Measurements from ENCODE around the gene GIPR. TPM values are rescaled to one million over a fixed set of nuclear protein-coding genes. Genes with fewer than 3 reads are reported as not detected.
"Not testable (repeated sequence)": the region's sequence is repeated elsewhere in the genome, so short reads cannot be mapped to it uniquely, and the experiment has no call there.

Gene GIPR
- total RNA-seq, 1 donor from 2014 or later = 4.8 TPM

DNA sequence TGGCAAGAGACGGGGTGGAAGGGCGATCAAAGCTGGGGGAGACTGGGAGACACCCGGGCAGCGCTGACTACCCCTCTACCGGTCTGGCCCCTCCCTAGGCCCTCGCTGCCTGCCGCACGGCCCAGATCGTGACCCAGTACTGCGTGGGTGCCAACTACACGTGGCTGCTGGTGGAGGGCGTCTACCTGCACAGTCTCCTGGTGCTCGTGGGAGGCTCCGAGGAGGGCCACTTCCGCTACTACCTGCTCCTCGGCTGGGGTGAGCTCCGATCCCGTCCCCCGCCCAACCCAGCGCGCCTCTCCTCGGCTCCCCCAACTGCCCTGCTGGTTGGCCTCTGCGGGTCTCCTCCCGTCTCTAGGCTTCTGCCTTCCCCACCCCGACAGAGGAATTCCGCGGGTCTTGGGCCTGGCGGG is 8.8 kb downstream of the GIPR start:
- intact Hi-C loops (cut with DNase I) = no loop called here
- Histone ChIP-seq H3K9me3 (no peaks in the 10 kb centered on the region), H3K4me1 (peaks cover 28% of the 10 kb centered on the region), H3K36me3 (no peaks in the 10 kb centered on the region), H3K4me3 (peak overlapping the region; percentile 47), H3K27me3 (peaks cover 33% of the 10 kb centered on the region), H3K27ac (no peak overlapping the region)
- ATAC-seq (peak; percentile 15), DNase-seq (peak; percentile 78)
- TF ChIP-seq, protein P1, sequence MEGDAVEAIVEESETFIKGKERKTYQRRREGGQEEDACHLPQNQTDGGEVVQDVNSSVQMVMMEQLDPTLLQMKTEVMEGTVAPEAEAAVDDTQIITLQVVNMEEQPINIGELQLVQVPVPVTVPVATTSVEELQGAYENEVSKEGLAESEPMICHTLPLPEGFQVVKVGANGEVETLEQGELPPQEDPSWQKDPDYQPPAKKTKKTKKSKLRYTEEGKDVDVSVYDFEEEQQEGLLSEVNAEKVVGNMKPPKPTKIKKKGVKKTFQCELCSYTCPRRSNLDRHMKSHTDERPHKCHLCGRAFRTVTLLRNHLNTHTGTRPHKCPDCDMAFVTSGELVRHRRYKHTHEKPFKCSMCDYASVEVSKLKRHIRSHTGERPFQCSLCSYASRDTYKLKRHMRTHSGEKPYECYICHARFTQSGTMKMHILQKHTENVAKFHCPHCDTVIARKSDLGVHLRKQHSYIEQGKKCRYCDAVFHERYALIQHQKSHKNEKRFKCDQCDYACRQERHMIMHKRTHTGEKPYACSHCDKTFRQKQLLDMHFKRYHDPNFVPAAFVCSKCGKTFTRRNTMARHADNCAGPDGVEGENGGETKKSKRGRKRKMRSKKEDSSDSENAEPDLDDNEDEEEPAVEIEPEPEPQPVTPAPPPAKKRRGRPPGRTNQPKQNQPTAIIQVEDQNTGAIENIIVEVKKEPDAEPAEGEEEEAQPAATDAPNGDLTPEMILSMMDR (IDR thresholded peaks at IDR 0.05) = no peak

DNA sequence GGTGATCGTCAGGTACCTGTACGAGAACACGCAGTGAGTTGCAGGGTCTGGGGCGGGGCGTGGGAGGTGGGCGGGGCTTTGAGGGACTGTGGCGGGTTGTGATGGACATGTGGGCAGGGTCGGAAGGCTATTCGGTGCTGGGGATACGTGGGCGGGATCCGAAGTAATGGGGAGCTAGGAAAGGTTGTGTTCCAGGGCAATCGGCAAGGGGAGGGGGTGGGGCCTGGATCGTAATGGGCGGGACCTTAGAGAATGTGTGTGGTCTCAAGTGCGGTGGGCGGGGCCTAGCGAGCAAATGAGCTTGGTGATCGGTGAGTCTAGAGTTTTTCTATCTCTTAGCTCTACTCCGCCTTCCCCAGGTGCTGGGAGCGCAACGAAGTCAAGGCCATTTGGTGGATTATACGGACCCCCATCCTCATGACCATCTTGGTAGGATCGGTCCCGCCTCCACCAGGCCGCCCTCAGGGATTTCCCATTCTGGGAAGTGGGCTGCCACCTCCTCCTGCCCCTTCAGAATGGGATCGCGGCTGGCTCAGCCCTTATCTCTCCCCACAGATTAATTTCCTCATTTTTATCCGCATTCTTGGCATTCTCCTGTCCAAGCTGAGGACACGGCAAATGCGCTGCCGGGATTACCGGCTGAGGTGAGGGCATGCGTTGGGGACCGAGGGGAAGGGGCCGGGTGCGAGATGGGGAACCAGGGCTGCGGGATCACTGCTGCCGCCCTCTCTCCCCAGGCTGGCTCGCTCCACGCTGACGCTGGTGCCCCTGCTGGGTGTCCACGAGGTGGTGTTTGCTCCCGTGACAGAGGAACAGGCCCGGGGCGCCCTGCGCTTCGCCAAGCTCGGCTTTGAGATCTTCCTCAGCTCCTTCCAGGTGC is 9.6 kb downstream of the GIPR start:
- Histone ChIP-seq H3K9me3 (no peaks in the 10 kb centered on the region), H3K27ac (no peak overlapping the region), H3K4me3 (peak overlapping the region; percentile 47), H3K27me3 (peaks cover 33% of the 10 kb centered on the region), H3K4me1 (peaks cover 30% of the 10 kb centered on the region), H3K36me3 (no peaks in the 10 kb centered on the region)
- DNase-seq = peak; percentile 95
- ATAC-seq = peak; percentile 91
- TF ChIP-seq, protein P1 (IDR thresholded peaks at IDR 0.05) = no peak
- intact Hi-C loops (cut with DNase I) = no loop called here

DNA sequence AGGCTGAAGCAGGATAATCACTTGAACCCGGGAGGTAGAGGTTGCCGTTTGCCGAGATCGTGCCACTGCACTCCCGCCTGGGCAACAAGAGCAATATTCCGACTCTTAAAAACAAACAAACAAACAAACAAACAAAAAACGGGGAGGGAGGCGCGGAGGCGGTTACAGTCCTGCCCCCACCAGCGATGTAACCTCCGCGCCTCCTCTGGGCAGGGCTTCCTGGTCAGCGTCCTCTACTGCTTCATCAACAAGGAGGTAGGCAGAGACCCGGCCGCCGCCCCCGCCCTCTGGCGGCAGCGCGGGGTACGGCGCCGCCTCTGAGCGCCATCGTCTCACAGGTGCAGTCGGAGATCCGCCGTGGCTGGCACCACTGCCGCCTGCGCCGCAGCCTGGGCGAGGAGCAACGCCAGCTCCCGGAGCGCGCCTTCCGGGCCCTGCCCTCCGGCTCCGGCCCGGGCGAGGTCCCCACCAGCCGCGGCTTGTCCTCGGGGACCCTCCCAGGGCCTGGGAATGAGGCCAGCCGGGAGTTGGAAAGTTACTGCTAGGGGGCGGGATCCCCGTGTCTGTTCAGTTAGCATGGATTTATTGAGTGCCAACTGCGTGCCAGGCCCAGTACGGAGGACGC is 13.5 kb downstream of the GIPR start:
- ATAC-seq = peak; percentile 90
- intact Hi-C loops (cut with DNase I) = no loop called here
- peaks cover 30% of the 10 kb centered on the region for H3K4me1 ChIP-seq
- DNase-seq = peak; percentile 93
- TF ChIP-seq, protein P1 (IDR thresholded peaks at IDR 0.05) = peak; percentile 99
- H3K9me3 ChIP-seq = no peaks in the 10 kb centered on the region
- peaks cover 21% of the 10 kb centered on the region for H3K36me3 ChIP-seq
- H3K27me3 ChIP-seq = peaks cover 27% of the 10 kb centered on the region
- H3K4me3 ChIP-seq = peak overlapping the region; percentile 42
- H3K27ac ChIP-seq = peak overlapping the region; percentile 32

DNA sequence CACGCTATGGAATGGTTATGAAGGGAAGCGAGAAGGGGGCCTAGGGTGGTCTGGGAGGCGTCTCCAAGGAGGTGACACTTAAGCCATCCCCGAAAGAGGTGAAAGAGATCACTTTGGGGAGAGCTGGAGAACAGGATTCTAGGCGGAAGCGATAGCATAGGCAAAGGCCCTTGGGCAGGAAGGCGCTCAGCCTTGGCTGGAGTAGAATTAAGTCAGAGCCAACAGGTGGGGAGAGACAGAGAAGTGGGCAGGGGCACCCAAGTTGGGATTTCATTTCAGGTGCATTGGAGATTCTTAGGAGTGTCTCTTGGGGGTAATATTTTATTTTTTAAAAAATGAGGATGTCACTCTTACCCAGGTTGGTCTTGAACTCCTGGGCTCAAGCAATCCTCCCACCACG is 14.1 kb downstream of the GIPR start:
- H3K27me3 ChIP-seq = peaks cover 21% of the 10 kb centered on the region
- ATAC-seq (no peak), DNase-seq (no peak)
- peaks cover 24% of the 10 kb centered on the region for H3K4me1 ChIP-seq
- H3K27ac ChIP-seq = peak overlapping the region; percentile 32
- TF ChIP-seq, protein P1 (IDR thresholded peaks at IDR 0.05) = no peak
- H3K4me3 ChIP-seq = peak overlapping the region; percentile 42
- H3K9me3 ChIP-seq = no peaks in the 10 kb centered on the region
- intact Hi-C loops (cut with DNase I) = no loop called here
- peaks cover 27% of the 10 kb centered on the region for H3K36me3 ChIP-seq

GRCh38 chr19:45682908-45683307 is 14.9 kb downstream of the GIPR start:
- no peak for DNase-seq
- Histone ChIP-seq H3K36me3 (peaks cover 35% of the 10 kb centered on the region), H3K4me1 (peaks cover 18% of the 10 kb centered on the region), H3K4me3 (no peak overlapping the region), H3K27ac (no peak overlapping the region), H3K9me3 (no peaks in the 10 kb centered on the region), H3K27me3 (peaks cover 15% of the 10 kb centered on the region)
- TF ChIP-seq, protein P1 (IDR thresholded peaks at IDR 0.05) = no peak
- intact Hi-C loops (cut with DNase I) = no loop called here
- no peak for ATAC-seq

DNA sequence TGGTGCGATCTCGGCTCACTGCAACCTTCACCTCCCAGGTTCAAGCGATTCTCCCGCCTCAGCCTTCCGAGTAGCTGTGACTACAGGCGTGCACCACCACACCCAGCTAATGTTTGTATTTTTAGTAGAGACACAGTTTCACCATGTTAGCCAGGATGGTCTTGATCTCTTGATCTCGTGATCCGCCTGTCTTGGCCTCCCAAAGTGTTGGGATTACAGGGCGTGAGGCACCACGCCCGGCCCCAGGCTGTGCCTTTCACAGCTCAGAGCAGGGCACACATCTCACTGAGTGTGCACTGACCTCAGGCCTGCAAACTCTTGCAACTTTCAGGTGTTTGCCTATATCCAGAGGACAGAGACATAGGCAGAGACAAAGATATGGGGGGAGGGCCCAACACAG is 17.0 kb downstream of the GIPR start:
- H3K27ac ChIP-seq; DNase-seq; ATAC-seq; H3K27me3 ChIP-seq; intact Hi-C loops (cut with DNase I); H3K4me3 ChIP-seq; H3K9me3 ChIP-seq: not testable (repeated sequence)
- Histone ChIP-seq H3K4me1 (peaks cover 12% of the 10 kb centered on the region), H3K36me3 (peaks cover 44% of the 10 kb centered on the region)
